ENCODE measurements around the gene ATP1A1. TPM values are rescaled to one million over a fixed set of nuclear protein-coding genes. Genes with fewer than 3 reads are reported as not detected.

The ATP1A1 gene
- total and polyA plus RNA-seq, 9 of the 15 experiments (the other 6 are each of a cell fraction or from before 2014, with no cell fraction given), result 99.3 to 513 (median 234) TPM

DNA sequence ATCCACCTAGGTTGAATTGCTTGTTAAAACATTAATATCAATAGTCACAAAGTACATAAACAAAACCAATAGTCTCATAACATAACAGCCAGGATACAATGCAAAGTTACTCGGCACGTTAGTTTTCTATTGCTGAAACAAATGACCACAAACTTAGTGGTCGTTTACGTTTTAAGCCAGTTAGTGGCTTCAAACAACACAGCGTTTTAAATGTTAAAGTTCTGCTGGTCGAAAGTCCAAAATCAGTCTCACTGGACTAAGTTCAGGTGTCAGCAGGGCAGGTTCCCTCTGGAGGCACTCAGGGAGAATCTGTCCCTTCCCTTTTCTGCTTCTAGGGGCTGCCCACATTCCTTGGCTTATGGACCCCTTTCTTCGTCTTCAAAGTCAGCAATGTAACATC is 35.6 kb upstream of the ATP1A1 start:
- in situ Hi-C loops (cut with MboI), result no loop called here
- no peak overlapping the region for H3K4me2 ChIP-seq (ENCODE audit: insufficient read depth, low read length)
- H2AFZ ChIP-seq (ENCODE audit: low read depth, low read length), result peak overlapping the region; percentile 56
- FAIRE-seq (no peak), ATAC-seq (no peak), DNase-seq (ENCODE audit: extremely low read depth in 1 of 4, low spot score in 3 of 4) (no peak)
- H3K9ac ChIP-seq (ENCODE audit: insufficient read depth in 1 of 2, low read depth in 2 of 2, low read length in 2 of 2), result no peak overlapping the region
- BruUV-seq (replicated peaks), result no TSS peak
- no peaks in the 10 kb centered on the region for H3K9me1 ChIP-seq (ENCODE audit: control insufficient read depth, insufficient read depth, low read length)
- TF ChIP-seq BRF1 (IDR thresholded peaks at IDR 0.05; ENCODE audit: borderline replicate concordance, extremely low read depth, insufficient read length) (no peak), ZNF384 (IDR thresholded peaks at IDR 0.05; ENCODE audit: low read depth, low read length) (no peak), RBM15 (IDR thresholded peaks at IDR 0.05; ENCODE audit: insufficient read depth, low read length) (no peak), SRSF9 (IDR thresholded peaks at IDR 0.05; ENCODE audit: borderline replicate concordance, low read depth, low read length) (no peak), RBM34 (IDR thresholded peaks at IDR 0.05; ENCODE audit: borderline replicate concordance, insufficient read depth, low read length) (no peak), EGR1 (conservative IDR thresholded peaks at IDR 0.05) (no peak), ZNF143 (CRISPR knock-in tag; IDR thresholded peaks at IDR 0.05) (no peak), KDM2B (CRISPR knock-in tag; IDR thresholded peaks at IDR 0.05) (no peak), ZNF717 (CRISPR knock-in tag; IDR thresholded peaks at IDR 0.05) (no peak), RFX1 (IDR thresholded peaks at IDR 0.05) (no peak), ZNF75A (CRISPR knock-in tag; IDR thresholded peaks at IDR 0.05) (no peak)
- TF ChIP-seq, protein P1, sequence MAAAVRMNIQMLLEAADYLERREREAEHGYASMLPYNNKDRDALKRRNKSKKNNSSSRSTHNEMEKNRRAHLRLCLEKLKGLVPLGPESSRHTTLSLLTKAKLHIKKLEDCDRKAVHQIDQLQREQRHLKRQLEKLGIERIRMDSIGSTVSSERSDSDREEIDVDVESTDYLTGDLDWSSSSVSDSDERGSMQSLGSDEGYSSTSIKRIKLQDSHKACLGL (CRISPR knock-in tag; IDR thresholded peaks at IDR 0.05; ENCODE audit: borderline replicate concordance, poor library complexity, severe bottlenecking), result no peak
- no peak overlapping the region for H3K27ac ChIP-seq (ENCODE audit: extremely low read depth, low read depth, low read length)
- H3K4me1 ChIP-seq (replicated peaks in 1 of 2; ENCODE audit: control insufficient read depth in 2 of 2, insufficient read depth in 2 of 2, low read length in 2 of 2), result peaks cover 0 to 3% of the 10 kb centered on the region in 2 experiments; a peak in 1 of 5 replicates
- ChIA-PET POLR2A (interaction anchor here (1.5 kb wide), 1 partner anchor 22 kb away, joined by 6 read pairs; no protein-coding TSS in a partner anchor), CTCF (ENCODE audit: low intra/inter-chr PET ratio) (no interaction called here)
- H3K27me3 ChIP-seq (ENCODE audit: control insufficient read depth in 2 of 2, insufficient read depth in 2 of 2, low read length in 2 of 2), result peaks cover 5 to 13% of the 10 kb centered on the region in 2 experiments; a peak in 2 of 5 replicates
- no peak overlapping the region for H3K4me3 ChIP-seq
- no peaks in the 10 kb centered on the region for H3K9me3 ChIP-seq (replicated peaks; ENCODE audit: control insufficient read depth, insufficient read depth, low read depth, low read length)
- no peaks in the 10 kb centered on the region for H4K20me1 ChIP-seq (replicated peaks; ENCODE audit: control insufficient read depth, insufficient read depth, low read length)
- WGBS (ENCODE audit: insufficient coverage, low coverage, missing lambda C conversion rate), result 21% methylated on average over 7 of the region's 7 CpGs
- no peaks in the 10 kb centered on the region for H3K79me2 ChIP-seq (ENCODE audit: control insufficient read depth, insufficient read depth, low read length)
- intact Hi-C loops (cut with micrococcal nuclease), result no loop called here
- no peaks in the 10 kb centered on the region for H3K36me3 ChIP-seq (ENCODE audit: control insufficient read depth, insufficient read depth, low read length)
